Measurements from ENCODE around the gene PLA2G5. TPM values are rescaled to one million over a fixed set of nuclear protein-coding genes. Genes with fewer than 3 reads are reported as not detected.

PLA2G5 gene
- total RNA-seq, 1 experiment from 2014 or later = not detected

Other genes starting within 250 kb of the PLA2G5 start
- 3.6 and 4.2 TPM in 2 replicates for gene OTUD3, start 187.8 kb upstream of the PLA2G5 start, total RNA-seq (2014; rRNA removed; shearing (Covaris generic))
- not detected in 2 replicates for gene PLA2G2E, start 146.6 kb upstream of the PLA2G5 start, total RNA-seq (2014; rRNA removed; shearing (Covaris generic))
- not detected in 2 replicates for gene PLA2G2A, start 90.6 kb upstream of the PLA2G5 start, total RNA-seq (2014; rRNA removed; shearing (Covaris generic))
- gene PLA2G2D, start 49.3 kb downstream of the PLA2G5 start, total RNA-seq (2014; rRNA removed; shearing (Covaris generic)) = not detected in 2 replicates
- not detected in 2 replicates for gene PLA2G2F, start 69.1 kb downstream of the PLA2G5 start, total RNA-seq (2014; rRNA removed; shearing (Covaris generic))
- gene UBXN10, start 115.9 kb downstream of the PLA2G5 start, total RNA-seq (2014; rRNA removed; shearing (Covaris generic)) = not detected in 2 replicates
- not detected in 2 replicates for gene PLA2G2C, start 116.3 kb downstream of the PLA2G5 start, total RNA-seq (2014; rRNA removed; shearing (Covaris generic))
- gene VWA5B1, start 220.7 kb downstream of the PLA2G5 start, total RNA-seq (2014; rRNA removed; shearing (Covaris generic)) = not detected in 2 replicates